Activated naive CD8-positive, alpha-beta T cell treated with anti-CD3 and anti-CD28 coated beads, Interleukin-2, amount 50 U/mL, for 16 hours (primary cell): ENCODE measurements around the gene ADAMTS17.
"Not testable (repeated sequence)": the region's sequence is repeated elsewhere in the genome, so short reads cannot be mapped to it uniquely, and the experiment has no call there.

Experiments
- DNase-seq: peaks from one replicate; pipeline ENCODE4 v3.0.0-alpha.2; 2020; ENCODE audit warnings: low read depth, low spot score

Gene ADAMTS17

DNA sequence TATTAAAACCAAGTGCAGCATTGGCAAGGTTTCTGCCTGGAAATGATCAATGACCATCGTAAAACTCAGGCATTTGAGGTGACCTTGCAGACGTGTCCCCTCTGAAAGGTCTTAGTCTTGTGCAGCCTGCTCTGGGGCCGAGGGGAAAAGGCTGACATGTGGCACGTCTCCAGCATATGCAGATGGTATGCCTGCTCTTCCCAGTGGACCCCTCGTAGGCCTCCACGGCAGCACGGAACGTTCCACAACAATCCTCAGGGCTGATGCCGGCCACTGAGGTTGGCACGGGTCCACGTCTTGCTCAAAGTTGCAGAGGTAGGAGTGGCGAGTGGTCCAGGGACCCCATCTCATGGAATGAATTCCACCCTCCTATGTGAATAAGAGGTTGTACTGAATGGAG lies 361.0 kb downstream of the ADAMTS17 start:
- no peak for DNase-seq

DNA sequence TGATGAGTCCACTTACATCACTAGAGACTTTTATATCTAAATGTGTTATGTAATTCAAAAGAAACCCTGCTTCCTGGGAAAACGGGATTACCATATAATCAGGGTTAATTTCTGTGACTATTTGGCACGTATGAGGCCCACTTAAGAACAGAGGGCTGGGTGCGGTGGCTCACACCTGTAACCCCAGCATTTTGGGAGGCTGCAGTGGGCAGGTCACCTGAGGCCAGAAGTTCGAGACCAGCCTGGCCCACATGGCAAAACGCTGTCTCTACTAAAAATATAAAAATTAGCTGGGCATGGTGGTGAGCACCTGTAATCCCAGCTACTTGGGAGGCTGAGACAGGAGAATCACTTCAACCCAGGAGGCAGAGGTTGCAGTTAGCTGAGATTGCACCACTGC lies 361.9 kb downstream of the ADAMTS17 start:
- not testable (repeated sequence) for DNase-seq

DNA sequence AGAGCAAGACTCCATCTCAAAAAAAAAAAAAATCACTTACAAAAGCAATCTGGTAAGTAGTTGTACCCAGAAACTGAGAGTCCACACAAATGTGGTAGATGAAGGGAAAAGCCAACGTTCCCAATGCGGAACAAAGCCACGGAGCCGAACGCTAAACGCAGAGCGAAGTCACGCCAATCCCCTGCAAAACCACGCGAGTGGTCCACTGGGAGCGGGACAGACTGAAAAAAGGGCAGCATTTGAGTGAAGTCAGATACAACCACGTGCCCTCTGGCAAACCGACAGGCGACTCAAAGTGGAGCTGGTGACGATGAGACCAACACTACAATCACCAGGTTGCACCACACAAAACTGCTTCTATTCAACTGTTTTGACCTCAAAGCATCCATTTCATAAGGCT lies 362.4 kb downstream of the ADAMTS17 start:
- no peak for DNase-seq

DNA sequence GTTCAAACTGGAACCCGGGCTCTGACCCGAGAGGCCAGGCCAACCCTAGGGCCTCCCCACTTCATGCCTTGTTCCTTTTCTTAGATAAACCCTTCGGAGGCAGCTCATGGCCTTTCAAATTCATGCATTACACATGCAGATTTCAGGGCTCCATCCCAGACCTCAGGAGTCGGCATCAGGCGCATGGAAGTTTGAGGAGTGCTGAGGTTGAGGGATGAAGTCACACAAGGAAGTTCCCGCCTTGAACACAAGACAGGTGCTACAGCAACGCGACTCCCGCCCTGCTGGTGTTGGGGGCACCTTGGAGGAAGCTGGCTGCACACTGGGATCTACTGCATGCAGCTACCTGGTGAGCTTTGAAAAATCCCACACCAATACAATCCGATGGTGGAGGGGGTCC lies 363.3 kb downstream of the ADAMTS17 start:
- no peak for DNase-seq

DNA sequence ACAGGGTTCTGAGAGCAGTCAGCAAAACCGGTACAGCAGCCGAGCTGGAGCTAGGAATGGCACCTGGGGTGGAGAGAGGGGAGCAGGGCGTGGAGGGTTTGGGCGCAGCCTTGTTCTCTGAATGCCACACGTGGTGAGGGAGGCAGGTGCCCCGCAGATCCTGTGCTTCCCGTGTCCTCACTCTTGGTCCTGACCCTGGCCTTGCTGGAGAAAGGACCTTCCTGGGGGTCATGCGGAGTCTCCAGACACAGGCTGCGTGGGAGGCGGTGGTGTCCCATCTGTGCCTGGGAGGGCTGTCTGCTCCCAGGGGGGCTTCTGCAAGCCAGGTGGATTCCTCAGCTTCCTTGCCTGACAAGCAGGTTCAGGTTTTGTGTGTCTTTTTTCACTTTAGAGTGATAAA lies 363.8 kb downstream of the ADAMTS17 start:
- no peak for DNase-seq

DNA sequence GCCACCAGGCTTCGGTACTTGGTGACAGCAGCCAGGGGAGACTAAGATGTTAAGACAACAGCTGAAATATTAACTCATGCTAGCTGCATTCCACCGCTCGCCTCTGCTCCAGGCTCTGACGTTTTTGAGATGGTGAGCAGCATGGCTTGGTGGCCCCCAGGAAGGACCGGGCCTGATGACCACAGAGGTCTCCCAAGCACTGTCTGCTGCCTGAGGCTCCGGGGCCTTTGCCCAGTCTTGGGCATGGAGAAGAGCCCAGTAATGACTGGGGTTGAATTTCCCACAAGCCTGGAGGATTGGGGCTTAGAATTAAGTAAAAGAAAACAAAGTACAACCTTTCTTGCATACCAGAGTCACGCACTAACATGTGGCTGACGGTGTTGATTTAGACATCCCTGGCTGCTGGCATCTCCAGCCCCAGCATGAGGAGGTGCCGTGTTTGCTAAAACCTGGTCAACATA lies 364.9 kb downstream of the ADAMTS17 start:
- no peak for DNase-seq

DNA sequence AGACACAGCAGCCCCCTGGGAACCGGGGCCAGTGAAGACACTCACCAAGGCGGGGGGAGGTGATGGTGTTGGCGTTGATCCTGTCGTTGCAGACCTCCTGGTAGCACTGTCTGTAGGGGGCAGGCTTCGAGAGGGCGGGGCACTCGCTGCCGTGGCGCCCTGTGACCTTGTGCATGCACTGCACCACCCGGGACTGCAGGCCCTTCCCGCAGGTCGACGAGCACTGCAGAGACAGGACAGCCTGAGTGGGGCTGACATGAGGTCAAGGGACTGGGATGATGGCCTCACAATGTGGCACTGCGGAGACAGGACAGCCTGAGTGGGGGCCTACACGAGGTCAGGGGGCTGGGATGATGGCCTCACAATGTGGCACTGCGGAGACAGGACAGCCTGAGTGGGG lies 365.8 kb downstream of the ADAMTS17 start:
- DNase-seq: no peak

DNA sequence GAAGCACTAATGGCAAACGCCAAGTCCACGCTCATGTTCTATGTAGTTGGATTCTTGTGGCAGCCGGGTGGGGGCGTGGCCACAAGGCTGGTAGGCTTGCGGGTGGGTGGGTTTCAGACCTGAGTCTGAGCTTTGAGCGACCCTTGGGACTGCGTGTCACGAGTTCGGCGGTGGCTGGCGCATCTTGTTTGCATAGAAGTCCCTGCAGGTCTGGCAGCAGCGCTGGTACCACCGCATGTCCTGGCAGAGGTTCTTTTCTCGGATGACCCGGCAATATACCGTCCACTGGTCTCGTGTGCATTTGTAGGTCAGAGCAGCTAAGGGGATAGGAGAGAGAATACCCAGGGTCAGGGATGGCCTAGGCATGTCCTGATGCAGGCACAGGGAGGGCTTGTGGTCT lies 367.5 kb downstream of the ADAMTS17 start:
- no peak for DNase-seq

DNA sequence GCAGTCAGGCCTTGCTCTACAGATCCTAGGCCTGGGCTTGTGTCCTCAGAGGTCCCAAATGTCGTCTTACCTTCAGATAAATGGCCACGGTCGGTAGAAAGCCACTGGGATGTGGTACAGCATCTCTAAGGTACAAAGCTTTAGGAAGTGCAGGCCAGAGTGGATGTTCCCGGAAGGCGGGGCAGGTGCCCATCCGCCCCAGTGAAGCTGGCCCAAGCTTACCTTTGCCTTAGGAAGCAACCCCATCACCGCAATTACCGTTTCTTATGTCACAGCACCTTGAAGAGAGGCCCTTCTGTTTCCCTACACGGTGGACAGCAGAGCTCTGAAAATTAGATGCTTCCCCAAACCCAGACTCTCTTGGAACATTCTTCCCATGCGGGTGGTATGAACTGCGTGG lies 368.4 kb downstream of the ADAMTS17 start:
- no peak for DNase-seq

DNA sequence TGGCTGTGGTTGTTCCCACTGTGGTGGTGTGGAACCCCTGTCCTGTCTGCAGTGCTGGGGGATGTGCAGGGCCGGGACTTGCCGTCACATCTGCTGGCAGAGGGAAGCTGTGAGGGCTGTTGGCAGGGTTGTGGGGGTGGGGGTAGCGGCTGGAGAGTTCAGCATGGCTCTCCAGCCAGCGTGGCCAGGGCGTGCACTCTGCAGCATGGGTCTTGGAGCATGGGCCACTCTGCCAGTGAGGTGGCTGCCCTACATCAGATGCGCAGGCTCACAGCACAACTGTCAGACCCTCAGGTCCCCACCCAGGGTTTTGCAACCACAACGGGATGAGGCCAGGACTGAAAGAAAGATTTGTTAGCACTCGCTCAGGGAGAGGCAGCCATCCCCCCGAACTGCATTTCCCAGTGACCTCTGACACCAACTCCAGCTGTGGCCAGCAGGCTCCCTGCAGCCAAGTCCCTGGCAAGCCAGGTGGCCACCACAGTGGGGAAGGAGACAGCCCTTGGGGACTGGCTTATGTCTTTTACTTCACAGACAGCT lies 370.8 kb downstream of the ADAMTS17 start:
- DNase-seq: no peak

DNA sequence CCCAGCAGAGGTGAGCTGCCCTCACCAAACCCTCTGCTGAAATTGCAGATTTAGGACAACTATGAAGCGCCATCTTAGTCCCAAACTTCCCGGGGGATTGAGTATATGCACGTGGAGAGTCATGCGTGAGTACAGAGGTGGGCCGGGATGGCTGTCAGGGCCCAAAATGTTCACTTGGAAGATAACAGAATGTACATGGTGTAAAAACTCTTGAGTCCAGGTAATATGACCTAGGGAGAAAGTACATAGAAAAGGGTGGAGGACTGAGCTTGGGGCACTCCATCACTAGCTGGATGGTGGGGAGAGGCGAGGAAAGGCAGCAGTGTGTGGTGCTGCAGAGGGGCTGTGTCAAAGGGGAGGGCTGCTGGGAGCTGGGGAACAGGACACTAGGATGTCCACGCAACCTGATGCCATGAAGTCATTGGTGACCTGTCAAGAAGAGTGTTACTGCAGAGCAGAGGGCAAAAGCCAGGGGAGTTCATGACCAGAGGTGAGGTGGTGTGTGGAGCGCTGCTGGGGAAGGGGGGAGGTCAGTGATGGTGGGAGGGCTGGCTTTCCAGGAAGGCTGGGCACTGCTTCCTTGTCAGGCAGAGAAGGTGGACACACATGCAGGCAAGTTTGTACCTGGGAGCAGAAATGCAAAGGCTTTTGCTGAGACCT lies 372.4 kb downstream of the ADAMTS17 start:
- DNase-seq: no peak

DNA sequence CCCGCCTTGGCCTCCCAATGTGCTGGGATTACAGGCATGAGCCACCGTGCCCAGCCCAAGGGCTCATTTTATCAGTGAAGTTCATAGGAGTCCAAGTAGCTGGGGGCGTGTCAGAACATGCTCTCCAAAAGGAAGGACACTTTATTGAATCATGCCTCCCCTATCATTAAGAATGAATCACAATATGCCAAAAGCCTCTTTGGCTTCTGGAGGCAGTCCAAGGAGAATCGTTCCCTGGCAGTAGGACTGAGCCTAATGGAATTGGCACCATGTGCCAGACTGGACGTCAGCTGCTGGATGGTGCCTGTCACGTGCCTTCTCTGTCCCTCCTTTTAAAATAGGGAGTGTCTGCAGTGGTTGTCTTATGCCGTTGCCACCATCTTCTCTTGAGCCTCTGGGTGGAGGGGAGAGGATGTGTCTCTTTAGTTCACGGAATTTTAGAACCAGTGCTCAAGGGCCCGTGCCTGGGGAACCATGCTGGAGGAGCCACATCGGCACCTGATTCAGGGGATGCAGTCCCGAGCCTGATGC lies 373.9 kb downstream of the ADAMTS17 start:
- no peak for DNase-seq

DNA sequence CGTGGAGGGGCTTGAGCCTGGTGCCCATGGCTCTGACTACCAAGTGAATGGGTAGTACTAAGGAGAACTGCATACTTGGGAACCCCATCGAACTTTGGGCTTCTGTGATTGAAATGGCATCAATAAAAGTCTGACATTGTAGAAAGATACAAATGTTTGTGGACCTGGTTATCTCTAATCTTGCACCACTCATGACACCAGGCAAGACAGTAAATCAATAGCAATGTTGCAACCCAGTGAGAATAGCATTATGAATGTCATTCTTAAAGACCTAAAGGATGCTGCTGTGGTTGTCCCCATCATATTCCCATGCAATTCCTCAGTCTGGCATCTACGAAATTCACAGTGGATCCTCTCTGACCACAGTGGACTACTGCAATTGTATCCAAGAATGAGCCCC lies 375.0 kb downstream of the ADAMTS17 start:
- DNase-seq: no peak

DNA sequence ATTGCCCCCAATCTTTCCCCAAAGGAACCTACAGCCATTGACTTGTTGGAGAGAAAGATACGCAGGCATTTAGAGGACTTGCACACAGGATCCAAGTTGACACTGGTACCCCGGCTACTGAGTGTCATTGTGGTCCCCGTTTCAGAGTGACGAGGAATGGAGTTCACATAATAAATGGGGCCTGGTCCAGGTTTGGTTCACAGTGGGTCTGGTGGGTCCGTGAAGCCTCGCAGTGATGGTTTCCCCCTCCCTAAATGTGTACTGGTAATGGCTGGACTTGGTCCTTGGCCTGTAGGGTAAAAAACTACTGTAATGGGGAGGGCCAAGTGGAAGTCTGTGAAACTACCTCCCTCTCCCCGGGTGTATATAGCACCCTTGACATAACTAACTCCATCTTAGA lies 376.4 kb downstream of the ADAMTS17 start:
- DNase-seq: no peak

DNA sequence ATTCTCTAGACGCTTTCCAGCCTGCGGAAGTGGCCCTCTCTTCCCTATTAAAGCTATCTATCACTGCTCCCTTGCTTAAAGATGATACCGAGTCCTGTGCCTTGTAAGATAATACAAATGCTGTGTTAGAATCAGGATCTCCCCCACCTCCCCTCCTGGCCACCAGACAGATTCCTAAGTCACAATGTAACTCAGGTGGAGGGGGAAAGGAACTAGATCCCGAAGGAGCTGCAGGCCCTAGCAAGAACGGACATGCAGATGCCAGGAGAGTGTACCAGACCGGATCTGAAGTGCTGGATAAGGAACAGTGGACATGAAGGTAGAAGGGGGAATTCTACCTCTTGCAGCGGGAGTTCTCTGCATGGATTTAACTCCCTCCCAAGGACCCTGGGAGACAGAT lies 377.8 kb downstream of the ADAMTS17 start:
- DNase-seq: no peak

DNA sequence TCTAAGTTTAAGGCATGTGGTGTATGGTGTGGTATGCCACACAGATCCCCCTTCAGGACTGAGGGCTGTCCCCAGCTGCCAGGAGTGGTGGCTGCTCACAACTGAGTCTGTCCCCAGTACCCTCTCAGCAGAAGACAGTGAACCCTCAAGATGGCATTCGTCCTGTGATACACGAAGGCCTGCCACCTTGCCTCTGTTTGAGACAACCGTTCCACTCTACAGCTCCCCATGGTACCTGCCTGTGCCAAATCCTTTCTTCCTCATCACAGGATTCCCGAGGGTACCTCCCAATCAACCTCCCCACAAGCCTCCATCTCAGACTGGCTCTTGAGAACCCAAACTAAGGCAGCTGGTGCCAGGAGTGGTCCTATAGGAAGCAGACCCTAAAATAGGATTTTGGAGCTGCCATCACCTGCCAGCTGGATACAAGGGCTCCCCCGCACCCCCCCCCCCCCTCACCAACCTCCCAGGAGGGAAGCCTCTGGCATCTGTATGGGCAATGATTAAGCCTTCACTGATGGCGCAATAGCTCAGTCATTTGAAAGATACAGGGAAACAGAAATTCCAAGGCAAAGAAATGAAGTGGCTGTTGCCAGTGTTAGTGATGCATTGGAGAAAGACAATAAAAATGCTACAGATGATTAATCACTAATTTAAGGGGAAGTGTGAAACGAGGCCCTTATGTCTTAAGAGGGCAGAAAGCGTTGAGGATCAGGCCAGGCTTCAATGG lies 378.5 kb downstream of the ADAMTS17 start:
- DNase-seq: no peak

DNA sequence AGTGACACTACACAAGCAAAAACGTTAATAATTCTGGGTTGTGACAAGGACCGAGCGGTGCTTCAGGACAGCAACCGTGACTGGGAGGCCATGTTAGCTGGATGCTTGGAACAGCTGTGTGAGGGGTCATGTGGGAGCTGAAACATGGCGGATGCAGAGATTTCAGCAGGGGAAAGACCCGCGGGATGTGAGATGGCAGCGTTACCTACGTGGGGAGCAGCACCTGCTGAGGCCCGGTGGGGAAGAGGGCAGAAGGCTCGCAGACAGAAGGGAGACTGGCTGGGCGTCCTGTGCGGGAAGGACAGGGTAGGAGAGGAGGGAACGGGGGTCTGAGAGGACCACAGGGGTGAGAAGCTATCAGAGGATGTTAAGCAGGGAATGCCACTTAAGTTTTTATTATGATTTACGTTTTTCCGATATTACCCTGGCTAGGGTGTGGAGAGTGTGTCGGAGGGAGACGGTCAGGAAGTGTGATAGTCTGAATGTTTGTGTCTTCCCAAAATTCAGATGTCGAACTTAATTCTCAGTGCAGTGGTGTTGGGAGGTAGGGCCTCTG lies 379.7 kb downstream of the ADAMTS17 start:
- no peak for DNase-seq

DNA sequence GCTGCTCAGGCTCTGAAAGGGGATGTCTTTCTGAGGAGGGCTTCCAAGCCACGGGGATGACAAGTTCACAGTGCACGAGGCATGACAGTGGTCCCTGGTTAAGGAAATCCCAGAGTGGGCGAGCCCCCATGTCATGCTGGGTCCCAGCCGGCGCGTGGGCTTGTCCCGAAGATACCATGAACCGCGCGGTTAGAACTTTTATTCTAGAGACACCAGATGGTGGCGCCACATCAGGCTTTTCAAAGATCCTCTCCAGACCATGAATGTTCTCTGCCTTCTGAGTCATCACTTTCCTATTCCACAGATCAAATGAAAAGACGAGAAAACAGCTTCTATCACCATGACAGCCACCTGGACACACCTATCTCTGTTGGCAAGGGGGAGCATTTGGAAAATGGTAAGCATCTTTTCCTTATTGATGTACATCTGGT lies 380.7 kb downstream of the ADAMTS17 start:
- DNase-seq: no peak

DNA sequence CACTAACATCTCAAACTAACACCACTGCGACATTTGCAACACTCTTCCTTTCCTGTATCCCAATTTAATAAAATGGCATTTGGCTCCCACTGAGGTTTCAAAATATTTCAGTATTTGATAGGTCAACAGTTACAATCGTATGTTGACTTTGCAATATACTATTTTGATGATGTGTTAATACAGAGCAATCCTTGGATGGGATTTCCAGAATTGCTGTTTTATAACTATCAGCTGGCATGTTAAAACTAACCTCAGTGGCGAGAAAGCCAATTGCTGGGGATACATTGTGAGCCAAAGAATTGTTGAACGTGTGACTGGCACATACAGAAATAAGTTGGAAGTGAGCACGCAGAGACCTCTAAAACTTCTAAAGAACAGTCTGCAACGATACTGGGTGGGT lies 382.4 kb downstream of the ADAMTS17 start:
- no peak for DNase-seq

DNA sequence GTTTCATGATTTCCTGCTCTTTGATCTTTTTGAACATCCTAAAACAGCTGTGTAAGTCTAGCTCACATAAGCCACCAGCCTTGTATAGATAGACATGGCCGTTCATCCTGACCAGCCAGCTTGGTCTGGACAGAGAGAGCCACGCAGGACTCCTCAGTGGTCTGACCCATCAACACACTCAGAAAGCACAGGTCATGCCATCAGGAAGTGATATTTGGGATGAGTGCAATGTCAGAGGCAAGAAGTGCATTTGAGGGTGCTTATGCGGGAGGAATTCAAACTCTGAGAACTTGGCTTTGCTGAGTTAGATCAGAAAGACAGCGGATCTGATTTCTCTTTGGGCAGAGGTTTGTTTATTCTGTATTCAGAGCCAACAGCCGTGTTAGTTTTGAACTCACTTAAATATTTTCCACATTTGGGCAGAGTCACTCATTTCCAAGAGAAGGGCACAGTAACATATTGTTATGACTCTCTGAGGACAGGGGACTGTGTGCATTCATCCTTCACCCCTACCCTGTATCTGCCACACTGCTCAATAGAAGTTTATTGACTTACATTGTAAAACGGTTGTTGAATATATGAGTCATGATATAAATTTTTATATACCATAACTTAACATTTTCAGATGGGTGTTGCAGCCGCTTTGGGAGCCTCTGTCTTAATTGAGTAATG lies 383.2 kb downstream of the ADAMTS17 start:
- no peak for DNase-seq

DNA sequence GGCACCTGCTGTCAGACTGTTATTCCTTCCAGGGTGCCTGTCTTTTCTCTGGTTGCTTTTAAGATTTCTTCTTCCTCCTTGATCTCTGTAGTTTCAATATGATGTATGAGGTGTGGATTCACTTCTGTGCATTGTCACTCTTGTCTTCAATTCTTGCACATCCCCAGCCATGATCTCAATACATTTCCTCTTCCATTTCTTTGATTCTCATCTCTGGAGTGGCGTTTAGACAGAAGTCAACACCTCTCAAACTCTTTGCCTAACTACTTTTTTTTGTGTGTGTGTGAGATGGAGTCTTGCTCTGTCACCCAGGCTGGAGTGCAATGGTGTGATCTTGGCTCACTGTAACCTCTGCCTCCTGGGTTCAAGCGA lies 384.1 kb downstream of the ADAMTS17 start:
- DNase-seq: no peak
